ENCODE data around the gene TTC27.

The TTC27 gene

DNA sequence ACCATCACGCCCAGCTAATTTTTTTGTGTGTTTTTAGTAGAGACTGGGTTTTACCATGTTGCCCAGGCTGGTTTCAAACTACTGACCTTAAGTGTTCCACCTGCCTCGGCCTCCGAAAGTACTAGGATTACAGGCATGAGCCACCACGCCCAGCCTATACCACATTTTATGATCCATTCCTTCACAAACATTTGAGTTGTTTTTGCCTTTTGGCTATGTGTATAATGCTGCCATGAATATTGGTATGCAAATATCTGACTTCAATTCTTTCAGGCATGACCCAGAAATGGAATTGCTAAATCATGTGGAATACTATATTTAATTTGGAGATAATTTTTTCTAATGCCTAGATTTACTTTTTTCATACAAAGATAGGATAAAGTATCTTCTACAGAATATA is 68.6 kb downstream of the TTC27 start:
- Histone ChIP-seq H2BK15ac (ENCODE audit: low read length) (no peak overlapping the region), H3K4ac (ENCODE audit: low read length) (no peak overlapping the region), H3K23ac (ENCODE audit: low read depth, low read length, poor library complexity) (no peak overlapping the region), H2BK12ac (ENCODE audit: low read length) (no peak overlapping the region), H3K18ac (ENCODE audit: low read length) (no peak overlapping the region), H3K9me3 (replicated peaks in 1 of 2; ENCODE audit: control insufficient read depth in 2 of 2, insufficient read depth in 1 of 2, low read depth in 1 of 2, low read length in 2 of 2) (no peaks in the 10 kb centered on the region), H3K4me3 (ENCODE audit: low read length in 2 of 2) (no peak overlapping the region), H3K4me2 (ENCODE audit: insufficient read depth, low read length, poor library complexity, severe bottlenecking) (no peak overlapping the region), H3K14ac (ENCODE audit: low read length) (no peak overlapping the region), H3K9ac (ENCODE audit: low read depth, low read length, poor library complexity) (no peak overlapping the region), H2BK5ac (ENCODE audit: low read length) (no peak overlapping the region), H3K79me1 (ENCODE audit: low read depth, low read length) (no peaks in the 10 kb centered on the region), H2AK5ac (ENCODE audit: low read depth, low read length) (no peak overlapping the region), H3K27me3 (ENCODE audit: control insufficient read depth in 3 of 3, insufficient read depth in 3 of 3, low read depth in 1 of 3, low read length in 3 of 3) (no peaks in the 10 kb centered on the region), H4K8ac (ENCODE audit: low read depth, low read length) (no peak overlapping the region), H2BK120ac (ENCODE audit: low read depth, low read length) (no peak overlapping the region), H3K4me1 (ENCODE audit: control insufficient read depth in 2 of 2, insufficient read depth in 1 of 2, low read depth in 1 of 2, low read length in 2 of 2) (peaks cover 0 to 3% of the 10 kb centered on the region in 2 donors), H3K36me3 (replicated peaks in 1 of 2; ENCODE audit: control insufficient read depth in 2 of 2, insufficient read depth in 2 of 2, low read length in 2 of 2) (no peaks in the 10 kb centered on the region), H2AFZ (ENCODE audit: low read length) (no peak overlapping the region), H4K91ac (ENCODE audit: low read depth, low read length, poor library complexity) (no peak overlapping the region), H3K27ac (replicated peaks; ENCODE audit: low read length) (no peak overlapping the region)
- WGBS, 2 donors (ENCODE audit: extremely low coverage in 2 of 2, insufficient read length in 2 of 2, insufficient replicate concordance in 1 of 2), result no CpG with 5 or more reads among the region's 4 CpGs
- DNase-seq (ENCODE audit: low spot score), result no peak

DNA sequence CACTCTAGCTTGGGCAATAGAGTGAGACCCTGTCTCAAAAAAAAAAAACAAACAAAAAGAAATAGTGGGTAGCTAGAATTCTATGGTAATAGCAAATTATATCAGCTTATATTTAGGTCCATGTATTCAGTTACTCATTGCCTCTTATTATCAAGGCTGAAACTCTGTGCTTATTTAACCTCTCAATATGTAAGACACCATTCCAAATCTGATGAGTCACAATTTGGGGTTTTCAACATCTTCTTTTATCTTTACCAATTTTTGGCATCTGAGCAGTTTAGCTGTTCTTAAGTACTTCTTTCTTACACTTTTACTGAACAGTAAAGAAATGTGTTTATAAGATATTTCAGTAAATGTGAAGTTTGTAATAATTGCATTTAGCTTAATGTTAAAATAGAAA is 69.3 kb downstream of the TTC27 start:
- Histone ChIP-seq H3K4me1 (ENCODE audit: control insufficient read depth in 2 of 2, insufficient read depth in 1 of 2, low read depth in 1 of 2, low read length in 2 of 2) (peaks cover 0 to 3% of the 10 kb centered on the region in 2 donors), H3K9me3 (replicated peaks in 1 of 2; ENCODE audit: control insufficient read depth in 2 of 2, insufficient read depth in 1 of 2, low read depth in 1 of 2, low read length in 2 of 2) (no peaks in the 10 kb centered on the region), H3K4me3 (ENCODE audit: low read length in 2 of 2) (no peak overlapping the region), H4K91ac (ENCODE audit: low read depth, low read length, poor library complexity) (no peak overlapping the region), H3K36me3 (replicated peaks in 1 of 2; ENCODE audit: control insufficient read depth in 2 of 2, insufficient read depth in 2 of 2, low read length in 2 of 2) (no peaks in the 10 kb centered on the region), H3K23ac (ENCODE audit: low read depth, low read length, poor library complexity) (no peak overlapping the region), H4K8ac (ENCODE audit: low read depth, low read length) (no peak overlapping the region), H3K9ac (ENCODE audit: low read depth, low read length, poor library complexity) (no peak overlapping the region), H3K27ac (replicated peaks; ENCODE audit: low read length) (no peak overlapping the region), H2AK5ac (ENCODE audit: low read depth, low read length) (no peak overlapping the region), H2BK15ac (ENCODE audit: low read length) (no peak overlapping the region), H2BK12ac (ENCODE audit: low read length) (no peak overlapping the region), H3K4me2 (ENCODE audit: insufficient read depth, low read length, poor library complexity, severe bottlenecking) (no peak overlapping the region), H2BK5ac (ENCODE audit: low read length) (no peak overlapping the region), H3K14ac (ENCODE audit: low read length) (no peak overlapping the region), H3K27me3 (ENCODE audit: control insufficient read depth in 3 of 3, insufficient read depth in 3 of 3, low read depth in 1 of 3, low read length in 3 of 3) (no peaks in the 10 kb centered on the region), H3K79me1 (ENCODE audit: low read depth, low read length) (no peaks in the 10 kb centered on the region), H3K4ac (ENCODE audit: low read length) (no peak overlapping the region), H3K18ac (ENCODE audit: low read length) (no peak overlapping the region), H2AFZ (ENCODE audit: low read length) (no peak overlapping the region), H2BK120ac (ENCODE audit: low read depth, low read length) (no peak overlapping the region)
- no peak for DNase-seq (ENCODE audit: low spot score)

DNA sequence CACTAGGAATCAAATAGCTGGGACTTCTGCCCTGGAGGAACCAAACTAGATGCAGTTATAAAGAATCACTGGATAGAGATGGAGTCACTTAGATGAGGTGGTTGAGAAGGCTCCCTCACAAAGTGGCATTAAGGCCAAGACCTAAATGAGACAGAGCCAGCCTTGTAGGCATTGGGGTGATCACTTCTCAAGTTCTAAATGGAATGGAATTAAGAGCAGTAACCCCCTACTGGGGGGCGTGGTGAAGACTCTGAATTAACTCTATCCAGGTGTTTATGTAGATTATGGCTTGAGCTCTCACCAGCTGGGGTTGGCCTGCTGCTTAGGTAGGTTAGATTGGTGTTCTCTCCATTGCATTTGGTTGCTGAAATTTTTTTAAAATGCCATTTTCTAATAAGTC is 71.3 kb downstream of the TTC27 start:
- H4K91ac ChIP-seq (ENCODE audit: low read depth, low read length, poor library complexity), result no peak overlapping the region
- no peaks in the 10 kb centered on the region for H3K9me3 ChIP-seq (replicated peaks in 1 of 2; ENCODE audit: control insufficient read depth in 2 of 2, insufficient read depth in 1 of 2, low read depth in 1 of 2, low read length in 2 of 2)
- H4K8ac ChIP-seq (ENCODE audit: low read depth, low read length), result no peak overlapping the region
- H2BK15ac ChIP-seq (ENCODE audit: low read length), result no peak overlapping the region
- H2AK5ac ChIP-seq (ENCODE audit: low read depth, low read length), result no peak overlapping the region
- no peaks in the 10 kb centered on the region for H3K79me1 ChIP-seq (ENCODE audit: low read depth, low read length)
- no CpG with 5 or more reads among the region's 1 CpG for WGBS, 2 donors (ENCODE audit: extremely low coverage in 2 of 2, insufficient read length in 2 of 2, insufficient replicate concordance in 1 of 2)
- no peak overlapping the region for H2BK120ac ChIP-seq (ENCODE audit: low read depth, low read length)
- H3K4me3 ChIP-seq (ENCODE audit: low read length in 2 of 2), result no peak overlapping the region
- H3K4me1 ChIP-seq (ENCODE audit: control insufficient read depth in 2 of 2, insufficient read depth in 1 of 2, low read depth in 1 of 2, low read length in 2 of 2), result peaks cover 0 to 3% of the 10 kb centered on the region in 2 donors
- no peak overlapping the region for H3K4me2 ChIP-seq (ENCODE audit: insufficient read depth, low read length, poor library complexity, severe bottlenecking)
- H3K36me3 ChIP-seq (replicated peaks in 1 of 2; ENCODE audit: control insufficient read depth in 2 of 2, insufficient read depth in 2 of 2, low read length in 2 of 2), result no peaks in the 10 kb centered on the region
- H2AFZ ChIP-seq (ENCODE audit: low read length), result no peak overlapping the region
- no peak overlapping the region for H2BK12ac ChIP-seq (ENCODE audit: low read length)
- H3K14ac ChIP-seq (ENCODE audit: low read length), result no peak overlapping the region
- DNase-seq (ENCODE audit: low spot score), result no peak
- no peaks in the 10 kb centered on the region for H3K27me3 ChIP-seq (ENCODE audit: control insufficient read depth in 3 of 3, insufficient read depth in 3 of 3, low read depth in 1 of 3, low read length in 3 of 3)
- H3K23ac ChIP-seq (ENCODE audit: low read depth, low read length, poor library complexity), result no peak overlapping the region
- no peak overlapping the region for H3K9ac ChIP-seq (ENCODE audit: low read depth, low read length, poor library complexity)
- H3K4ac ChIP-seq (ENCODE audit: low read length), result no peak overlapping the region
- no peak overlapping the region for H3K18ac ChIP-seq (ENCODE audit: low read length)
- no peak overlapping the region for H2BK5ac ChIP-seq (ENCODE audit: low read length)
- no peak overlapping the region for H3K27ac ChIP-seq (replicated peaks; ENCODE audit: low read length)

DNA sequence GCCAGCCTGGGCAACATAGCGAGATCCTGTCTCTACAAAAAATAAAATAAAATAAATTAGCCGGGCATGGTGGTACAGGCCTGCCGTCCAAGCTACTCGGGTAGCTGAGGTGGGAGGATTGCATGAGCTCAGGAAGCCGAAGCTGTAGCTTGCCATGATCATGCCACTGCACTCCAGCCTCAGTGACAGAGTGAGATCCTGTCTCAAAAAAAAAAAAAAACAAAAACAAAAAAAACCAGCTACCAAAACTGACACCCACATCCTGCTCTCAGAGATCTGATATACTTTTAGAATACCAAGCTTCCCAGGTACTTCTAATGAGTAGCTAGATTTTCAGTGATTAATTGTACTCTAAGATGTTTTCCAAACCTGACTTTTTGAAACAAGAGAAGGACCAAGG is 74.0 kb downstream of the TTC27 start:
- H3K4me1 ChIP-seq (ENCODE audit: control insufficient read depth in 2 of 2, insufficient read depth in 1 of 2, low read depth in 1 of 2, low read length in 2 of 2), result peaks cover 0 to 4% of the 10 kb centered on the region in 2 donors
- no CpG with 5 or more reads among the region's 5 CpGs for WGBS, 2 donors (ENCODE audit: extremely low coverage in 2 of 2, insufficient read length in 2 of 2, insufficient replicate concordance in 1 of 2)

More for the DNA sequence above, 74.0 kb downstream of the TTC27 start:
- H2BK12ac ChIP-seq (ENCODE audit: low read length), result no peak overlapping the region
- no peak overlapping the region for H4K91ac ChIP-seq (ENCODE audit: low read depth, low read length, poor library complexity)
- no peak overlapping the region for H3K23ac ChIP-seq (ENCODE audit: low read depth, low read length, poor library complexity)
- no peak overlapping the region for H3K4me3 ChIP-seq (ENCODE audit: low read length in 2 of 2)
- no peak overlapping the region for H3K4ac ChIP-seq (ENCODE audit: low read length)
- H2BK5ac ChIP-seq (ENCODE audit: low read length), result no peak overlapping the region
- H2BK15ac ChIP-seq (ENCODE audit: low read length), result no peak overlapping the region
- H2AFZ ChIP-seq (ENCODE audit: low read length), result no peak overlapping the region
- no peak for DNase-seq (ENCODE audit: low spot score)
- H3K36me3 ChIP-seq (replicated peaks in 1 of 2; ENCODE audit: control insufficient read depth in 2 of 2, insufficient read depth in 2 of 2, low read length in 2 of 2), result peaks cover 0 to 2% of the 10 kb centered on the region in 2 donors
- H3K27ac ChIP-seq (replicated peaks; ENCODE audit: low read length), result no peak overlapping the region
- no peak overlapping the region for H3K4me2 ChIP-seq (ENCODE audit: insufficient read depth, low read length, poor library complexity, severe bottlenecking)
- H4K8ac ChIP-seq (ENCODE audit: low read depth, low read length), result no peak overlapping the region
- H3K27me3 ChIP-seq (ENCODE audit: control insufficient read depth in 3 of 3, insufficient read depth in 3 of 3, low read depth in 1 of 3, low read length in 3 of 3), result no peaks in the 10 kb centered on the region
- H2BK120ac ChIP-seq (ENCODE audit: low read depth, low read length), result no peak overlapping the region
- peaks cover 2% of the 10 kb centered on the region in 2 donors for H3K9me3 ChIP-seq (replicated peaks in 1 of 2; ENCODE audit: control insufficient read depth in 2 of 2, insufficient read depth in 1 of 2, low read depth in 1 of 2, low read length in 2 of 2)
- H3K18ac ChIP-seq (ENCODE audit: low read length), result no peak overlapping the region
- no peak overlapping the region for H3K14ac ChIP-seq (ENCODE audit: low read length)
- H3K79me1 ChIP-seq (ENCODE audit: low read depth, low read length), result no peaks in the 10 kb centered on the region
- no peak overlapping the region for H2AK5ac ChIP-seq (ENCODE audit: low read depth, low read length)
- no peak overlapping the region for H3K9ac ChIP-seq (ENCODE audit: low read depth, low read length, poor library complexity)
